Epithelial cell of esophagus (primary cell): Measurements from ENCODE around the gene ITIH3.

Experiments
- DNase-seq: peaks from one replicate; pipeline ENCODE4 v3.0.0; 2010; ENCODE audit warnings: low read depth
- H3K4me3 ChIP-seq: 2 replicates; pipeline ENCODE4 v1.5.1; 2011; ENCODE audit warnings: mild to moderate bottlenecking, low read length, control low read depth
- CTCF ChIP-seq: IDR thresholded peaks from 2 replicates; pipeline ENCODE4 v1.5.1; 2011; ENCODE audit warnings: low read depth, mild to moderate bottlenecking, low read length, control low read depth, inconsistent platforms; ENCODE audit not compliant: insufficient read depth; ENCODE audit errors: missing control alignments

ITIH3 gene

GRCh38 chr3:52794612-52795099, at the start of gene ITIH3:
Gene ITIH3, plus strand, starts transcription at chr3:52794796. Its CDS starts 8 bp downstream, at chr3:52794804.
- DNase-seq = no peak
- H3K4me3 ChIP-seq = no peak within 1 kb of the TSS
- no peak for TF ChIP-seq CTCF

GRCh38 chr3:52752045-52752660, 42.4 kb upstream of the ITIH3 start:
- H3K4me3 ChIP-seq = no peak overlapping the region
- no peak for DNase-seq
- TF ChIP-seq CTCF = no peak

- no peak for DNase-seq
- no peak overlapping the region for H3K4me3 ChIP-seq
- TF ChIP-seq CTCF = no peak
These were observed 40.2 kb upstream of the ITIH3 start for GRCh38 chr3:52754373-52754772.

- TF ChIP-seq CTCF = no peak
- DNase-seq = no peak
- H3K4me3 ChIP-seq = no peak overlapping the region
These were observed 38.5 kb upstream of the ITIH3 start for GRCh38 chr3:52756141-52756540.

GRCh38 chr3:52763466-52763865, 31.1 kb upstream of the ITIH3 start:
- DNase-seq = peak; percentile 59

GRCh38 chr3:52769786-52770455, 24.7 kb upstream of the ITIH3 start:
- no peak for TF ChIP-seq CTCF
- peak overlapping the region; percentile 70 for H3K4me3 ChIP-seq
- peak; percentile 13 for DNase-seq

More at GRCh38 chr3:52763466-52763865, 31.1 kb upstream of the ITIH3 start:
- TF ChIP-seq CTCF = no peak
- H3K4me3 ChIP-seq = no peak overlapping the region
